GM18505 (cell line): ENCODE results near the gene MYL11.

ENCODE experiments used
- ATAC-seq: cut with Tn5 transposase; IDR thresholded peaks from one replicate; pipeline ENCODE4 v1.9.1; 2021; ENCODE audit not compliant: unreplicated experiment
- POLR2A ChIP-seq: IDR thresholded peaks from 4 replicates; pipeline ENCODE4 v1.6.1; 2011; ENCODE audit warnings: borderline replicate concordance; ENCODE audit not compliant: insufficient read depth, insufficient read length; ENCODE audit errors: extremely low read depth

Gene MYL11

GRCh38 chr16:30357715-30358576 lies 16.7 kb upstream of the MYL11 start:
- TF ChIP-seq POLR2A = no peak
- no peak for ATAC-seq

GRCh38 chr16:30358577-30358936 lies 16.0 kb upstream of the MYL11 start:
- ATAC-seq = no peak
- TF ChIP-seq POLR2A = no peak

- TF ChIP-seq POLR2A = no peak
- no peak for ATAC-seq
Observed at GRCh38 chr16:30358990-30359870, 15.4 kb upstream of the MYL11 start.

- ATAC-seq = no peak
- no peak for TF ChIP-seq POLR2A
Observed at GRCh38 chr16:30359871-30360170, 14.8 kb upstream of the MYL11 start.

- ATAC-seq = no peak
- no peak for TF ChIP-seq POLR2A
Observed at GRCh38 chr16:30361180-30361579, 13.4 kb upstream of the MYL11 start.

GRCh38 chr16:30365200-30365599 lies 9.4 kb upstream of the MYL11 start:
- TF ChIP-seq POLR2A = no peak
- no peak for ATAC-seq

- no peak for TF ChIP-seq POLR2A
- no peak for ATAC-seq
Observed at GRCh38 chr16:30366511-30366910, 8.1 kb upstream of the MYL11 start.

GRCh38 chr16:30367349-30368009 lies 7.1 kb upstream of the MYL11 start:
- ATAC-seq = no peak

GRCh38 chr16:30368122-30368791 lies 6.3 kb upstream of the MYL11 start:
- TF ChIP-seq POLR2A = no peak
- no peak for ATAC-seq

More at GRCh38 chr16:30367349-30368009, 7.1 kb upstream of the MYL11 start:
- no peak for TF ChIP-seq POLR2A

- TF ChIP-seq POLR2A = no peak
- ATAC-seq = no peak
Observed at GRCh38 chr16:30368792-30369090, 5.9 kb upstream of the MYL11 start.

- no peak for ATAC-seq
- no peak for TF ChIP-seq POLR2A
Observed at GRCh38 chr16:30369091-30369937, 5.3 kb upstream of the MYL11 start.

- peak; percentile 24 for ATAC-seq
Observed at GRCh38 chr16:30369938-30370455, 4.6 kb upstream of the MYL11 start.

More at GRCh38 chr16:30369938-30370455, 4.6 kb upstream of the MYL11 start:
- TF ChIP-seq POLR2A = no peak
